Hepatocyte (in vitro differentiated cells): ENCODE measurements around the gene RAB11FIP2. TPM values are rescaled to one million over a fixed set of nuclear protein-coding genes. Genes with fewer than 3 reads are reported as not detected.

Experiments
- DNase-seq: peaks from one replicate; pipeline ENCODE4 v3.0.0-alpha.2; 2016; ENCODE audit warnings: low spot score
- H2AFZ ChIP-seq: fragments of 200-600 bp; sonication (generic); 2 replicates; pipeline ENCODE4 v1.6.0; 2016; ENCODE audit warnings: antibody characterized with exemption, mild to moderate bottlenecking
- H3K27ac ChIP-seq: fragments of 200-600 bp; sonication (generic); 2 replicates; pipeline ENCODE4 v1.5.1; 2016; ENCODE audit warnings: mild to moderate bottlenecking
- H3K27me3 ChIP-seq: fragments of 200-600 bp; sonication (generic); 2 replicates; pipeline ENCODE4 v1.6.1; 2016
- H3K36me3 ChIP-seq: fragments of 200-600 bp; sonication (generic); replicated peaks from 2 replicates; pipeline ENCODE4 v1.5.1; 2016; ENCODE audit warnings: low read depth; ENCODE audit not compliant: insufficient read depth
- H3K4me1 ChIP-seq: fragments of 200-600 bp; sonication (generic); 2 replicates; pipeline ENCODE4 v1.5.1; 2016; ENCODE audit warnings: mild to moderate bottlenecking, moderate library complexity; ENCODE audit not compliant: insufficient read depth
- H3K4me2 ChIP-seq: fragments of 200-600 bp; sonication (generic); 2 replicates; pipeline ENCODE4 v1.6.0; 2016
- H3K4me3 ChIP-seq: fragments of 200-600 bp; sonication (generic); 2 replicates; pipeline ENCODE4 v1.5.1; 2016; ENCODE audit warnings: mild to moderate bottlenecking
- H3K79me2 ChIP-seq: fragments of 200-600 bp; sonication (generic); 2 replicates; pipeline ENCODE4 v1.6.0; 2017; ENCODE audit warnings: mild to moderate bottlenecking
- H3K9me2 ChIP-seq: fragments of 200-600 bp; sonication (generic); replicated peaks from 2 replicates; pipeline ENCODE4 v1.6.0; 2017; ENCODE audit warnings: mild to moderate bottlenecking; ENCODE audit not compliant: insufficient read depth
- H3K9me3 ChIP-seq: fragments of 200-600 bp; sonication (generic); 2 replicates; pipeline ENCODE4 v1.5.1; 2016; ENCODE audit warnings: low read depth, mild to moderate bottlenecking
- H4K20me1 ChIP-seq: fragments of 200-600 bp; sonication (generic); 2 replicates; pipeline ENCODE4 v1.6.0; 2016; ENCODE audit warnings: mild to moderate bottlenecking; ENCODE audit not compliant: insufficient read depth, poor library complexity, severe bottlenecking
- CTCF ChIP-seq: fragments of 200-600 bp; sonication (generic); IDR thresholded peaks from 2 replicates; pipeline ENCODE4 v1.5.1; 2016; ENCODE audit warnings: antibody characterized with exemption, mild to moderate bottlenecking; ENCODE audit not compliant: poor library complexity
- EZH2 ChIP-seq: fragments of 200-600 bp; sonication (generic); IDR thresholded peaks from 2 replicates; pipeline ENCODE4 v1.6.1; 2016; ENCODE audit warnings: antibody characterized with exemption, mild to moderate bottlenecking, borderline replicate concordance
- EZH2phosphoT487 ChIP-seq: fragments of 200-600 bp; sonication (generic); IDR thresholded peaks from one replicate; pipeline ENCODE4 v1.6.1; 2018; ENCODE audit warnings: antibody characterized with exemption, mild to moderate bottlenecking, low read depth, moderate library complexity; ENCODE audit not compliant: unreplicated experiment, severe bottlenecking
- WGBS: methylation state at CpG from one replicate; pipeline ENCODE4 v1.1.6; 2016; ENCODE audit warnings: low lambda C conversion rate; ENCODE audit errors: missing lambda C conversion rate; 5-methylcytosine and 5-hydroxymethylcytosine counted together
- polyA plus RNA-seq: library from polyadenylated mRNA; unstranded; fragments of >200 nt; fragmentation: Nextera tagmentation; extraction: Ambion mirVana; gene quantifications from 2 replicates; pipeline ENCODE4 v1.2.1, GENCODE V29; 2016
- total RNA-seq: library from RNA; depleted of rRNA; stranded (reverse); fragments of >200 nt; gene quantifications from 2 replicates; pipeline ENCODE4 v1.2.3, GENCODE V29; 2014

RAB11FIP2 gene
- total and polyA plus RNA-seq, 2 experiments from 2014 or later, result 9.7 to 32.5 TPM

GRCh38 chr10:117983961-117984360 lies 62.8 kb downstream of the RAB11FIP2 start:
- Histone ChIP-seq H3K79me2 (no peaks in the 10 kb centered on the region), H3K4me1 (no peaks in the 10 kb centered on the region), H3K27me3 (no peaks in the 10 kb centered on the region), H4K20me1 (no peaks in the 10 kb centered on the region), H2AFZ (no peak overlapping the region), H3K4me3 (no peak overlapping the region), H3K36me3 (no peaks in the 10 kb centered on the region), H3K9me3 (no peaks in the 10 kb centered on the region), H3K9me2 (no peaks in the 10 kb centered on the region), H3K27ac (no peak overlapping the region), H3K4me2 (no peak overlapping the region)
- no peak for DNase-seq
- TF ChIP-seq CTCF (no peak), EZH2 (no peak), EZH2phosphoT487 (peak; percentile 98)
- WGBS, result 60% methylated on average over 2 of the region's 2 CpGs

GRCh38 chr10:117980755-117981702 lies 65.7 kb downstream of the RAB11FIP2 start:
- H3K9me3 ChIP-seq, result no peaks in the 10 kb centered on the region
- TF ChIP-seq CTCF (no peak), EZH2phosphoT487 (no peak), EZH2 (no peak)
- H3K27ac ChIP-seq, result no peak overlapping the region
- peaks cover 5% of the 10 kb centered on the region for H3K27me3 ChIP-seq
- no peak overlapping the region for H3K4me3 ChIP-seq
- H3K36me3 ChIP-seq, result no peaks in the 10 kb centered on the region
- WGBS, result 71% methylated on average over 4 of the region's 4 CpGs
- no peaks in the 10 kb centered on the region for H3K79me2 ChIP-seq
- no peak overlapping the region for H3K4me2 ChIP-seq
- no peak for DNase-seq
- no peaks in the 10 kb centered on the region for H3K9me2 ChIP-seq
- no peaks in the 10 kb centered on the region for H3K4me1 ChIP-seq
- H4K20me1 ChIP-seq, result no peaks in the 10 kb centered on the region
- no peak overlapping the region for H2AFZ ChIP-seq

- H3K4me3 ChIP-seq, result no peak overlapping the region
- no peaks in the 10 kb centered on the region for H3K79me2 ChIP-seq
- no peaks in the 10 kb centered on the region for H3K36me3 ChIP-seq
- H3K27me3 ChIP-seq, result peaks cover 6% of the 10 kb centered on the region
- H3K9me2 ChIP-seq, result no peaks in the 10 kb centered on the region
- H3K27ac ChIP-seq, result no peak overlapping the region
- no peaks in the 10 kb centered on the region for H4K20me1 ChIP-seq
- no peak overlapping the region for H2AFZ ChIP-seq
- no peak overlapping the region for H3K4me2 ChIP-seq
- DNase-seq, result no peak
- 83% methylated on average over 2 of the region's 2 CpGs for WGBS
- TF ChIP-seq EZH2phosphoT487 (no peak), CTCF (no peak), EZH2 (no peak)
- H3K9me3 ChIP-seq, result no peaks in the 10 kb centered on the region
- no peaks in the 10 kb centered on the region for H3K4me1 ChIP-seq
These were observed 66.5 kb downstream of the RAB11FIP2 start for GRCh38 chr10:117980216-117980615.
